SK-N-SH treated with all-trans-retinoic acid at 6 μM for 48 hours (cell line): ENCODE measurements around the gene RAB11FIP3.

Experiments used
- GLIS3 ChIP-seq: fragments of 250-450 bp; sonication (Bioruptor Pico); IDR thresholded peaks from 2 replicates; pipeline ENCODE4 v1.5.0; 2020; ENCODE audit warnings: mild to moderate bottlenecking, moderate library complexity
- PATZ1 ChIP-seq: fragments of 250-450 bp; sonication (Bioruptor Pico); IDR thresholded peaks from 2 replicates; pipeline ENCODE4 v1.8.0; 2020; ENCODE audit warnings: mild to moderate bottlenecking, moderate library complexity, borderline replicate concordance
- POU6F1 ChIP-seq: fragments of 250-450 bp; sonication (Bioruptor Pico); IDR thresholded peaks from 2 replicates; pipeline ENCODE4 v1.8.0; 2021; ENCODE audit warnings: low read depth, mild to moderate bottlenecking, moderate library complexity, borderline replicate concordance

- TF ChIP-seq GLIS3 (no peak), PATZ1 (CRISPR knock-in tag) (no peak), POU6F1 (no peak)
These were observed 70.8 kb downstream of the RAB11FIP3 start for GRCh38 chr16:496097-496886.
